GM21360 (cell line): ENCODE data around the gene C16orf92.

Experiments
- ATAC-seq: cut with Tn5 transposase; IDR thresholded peaks from one replicate; pipeline ENCODE4 v1.9.1; 2021; ENCODE audit warnings: mild to moderate bottlenecking, moderate library complexity; ENCODE audit not compliant: unreplicated experiment

The C16orf92 gene, protein sequence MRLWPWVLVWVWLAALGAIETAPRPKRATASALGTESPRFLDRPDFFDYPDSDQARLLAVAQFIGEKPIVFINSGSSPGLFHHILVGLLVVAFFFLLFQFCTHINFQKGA

DNA sequence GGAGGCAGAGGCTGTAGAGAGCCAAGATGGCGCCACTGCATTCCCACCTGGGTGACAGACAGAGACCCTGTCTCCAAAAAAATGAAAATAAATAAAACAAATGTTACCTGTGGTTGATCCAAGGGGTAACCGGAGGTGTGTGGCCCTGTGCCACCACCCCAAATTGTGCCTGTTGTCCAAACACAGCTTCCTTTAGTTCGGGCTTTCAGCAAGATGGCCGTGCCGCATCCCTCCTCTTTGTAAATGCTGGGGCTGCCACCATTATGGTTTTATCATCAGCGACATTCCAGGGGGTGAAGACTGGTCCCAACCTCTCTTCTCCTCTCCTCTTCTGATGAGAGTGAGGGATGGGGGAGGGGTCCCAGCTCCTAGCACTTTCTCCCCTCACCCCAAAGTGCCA lies at the start of gene C16orf92:
TSS of gene C16orf92 (plus strand) at position 312 of the 400 bp plus-strand sequence. CDS start 143 bp downstream, outside the sequence.
- ATAC-seq: no peak

DNA sequence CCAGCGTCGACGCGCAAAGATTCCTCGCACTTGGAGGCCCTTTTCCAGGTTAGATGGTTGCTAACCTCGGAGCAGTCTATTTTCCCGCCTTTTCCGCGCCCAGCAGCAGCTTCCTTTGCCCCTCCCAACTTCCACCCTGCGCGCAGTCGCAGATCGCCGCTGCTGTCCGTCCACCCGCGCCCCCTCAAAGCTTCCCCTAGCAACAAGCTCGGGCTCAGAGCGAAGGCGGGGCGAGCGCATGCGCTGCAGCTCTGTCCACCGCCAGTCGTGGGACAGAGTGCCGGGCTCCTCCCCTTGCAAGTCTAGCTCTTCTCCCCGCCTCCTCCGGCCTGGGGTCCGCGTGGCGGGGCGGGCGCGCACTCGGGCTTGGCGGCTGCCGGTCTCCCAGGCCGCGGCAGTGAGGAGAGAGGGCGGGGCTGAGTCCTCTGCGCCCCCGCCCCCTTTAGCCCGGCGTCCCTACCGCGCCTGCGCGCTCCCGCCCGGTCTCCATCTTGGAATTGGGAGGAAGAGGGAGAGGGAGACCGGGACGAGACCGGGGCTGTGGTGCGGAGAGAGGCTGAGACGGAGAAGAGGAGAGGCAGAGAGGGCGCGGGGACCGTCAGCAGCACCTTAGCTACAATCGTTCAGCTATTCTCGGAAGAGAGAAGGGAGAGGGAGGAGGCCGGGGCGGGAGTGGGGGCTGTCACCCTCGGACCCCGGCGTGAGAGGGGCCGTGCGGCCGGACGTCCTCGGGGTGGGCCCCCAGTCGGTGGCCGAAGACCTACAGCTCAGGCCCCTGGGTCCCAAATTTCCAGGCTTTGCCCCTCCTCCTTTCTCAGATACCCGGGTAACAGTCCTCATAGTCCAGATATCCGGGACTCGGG lies 49.4 kb upstream of the C16orf92 start, which contains the start of gene TAOK2:
TSS of gene TAOK2 (plus strand) at position 485 of the 863 bp plus-strand sequence. CDS start 3,905 bp downstream, outside the sequence.
- peak; percentile 87 for ATAC-seq

DNA sequence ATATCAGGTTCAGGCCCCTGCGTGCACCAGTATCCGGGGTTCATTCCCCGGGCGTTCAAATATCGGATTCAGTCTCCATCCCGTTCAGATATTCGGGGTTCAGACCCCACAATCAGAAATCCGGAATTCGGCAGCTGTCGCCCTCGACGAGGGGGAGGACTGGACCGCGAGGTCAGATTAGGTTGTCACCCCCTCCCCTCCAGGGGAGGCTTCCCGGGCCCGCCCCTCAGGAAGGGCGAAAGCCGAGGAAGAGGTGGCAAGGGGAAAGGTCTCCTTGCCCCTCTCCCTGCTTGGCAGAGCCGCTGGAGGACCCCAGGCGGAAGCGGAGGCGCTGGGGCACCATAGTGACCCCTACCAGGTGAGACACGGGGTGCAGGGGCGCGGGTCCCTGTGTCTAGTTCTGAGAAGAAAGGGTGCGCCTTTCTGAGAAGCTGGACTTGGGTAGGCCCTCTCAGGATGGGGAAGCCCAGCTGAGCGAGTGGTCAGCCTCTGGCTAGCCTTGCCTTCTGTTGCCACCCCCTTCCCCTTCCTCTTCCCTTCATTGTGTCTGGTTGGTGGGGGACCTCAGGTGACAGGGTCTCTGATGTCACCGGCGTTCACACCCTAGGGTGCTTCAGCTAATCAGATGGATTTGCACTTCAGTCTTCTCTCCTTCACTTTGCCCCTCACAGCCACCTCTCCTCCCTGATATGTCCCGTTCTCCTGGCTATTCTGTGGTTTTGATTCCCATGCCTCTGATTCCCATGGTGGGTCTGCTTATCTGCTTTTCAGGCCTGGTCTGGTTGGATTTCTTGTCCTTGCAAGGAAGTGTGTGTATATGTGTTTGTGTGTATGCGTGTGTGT lies 48.5 kb upstream of the C16orf92 start:
- ATAC-seq: peak; percentile 5

DNA sequence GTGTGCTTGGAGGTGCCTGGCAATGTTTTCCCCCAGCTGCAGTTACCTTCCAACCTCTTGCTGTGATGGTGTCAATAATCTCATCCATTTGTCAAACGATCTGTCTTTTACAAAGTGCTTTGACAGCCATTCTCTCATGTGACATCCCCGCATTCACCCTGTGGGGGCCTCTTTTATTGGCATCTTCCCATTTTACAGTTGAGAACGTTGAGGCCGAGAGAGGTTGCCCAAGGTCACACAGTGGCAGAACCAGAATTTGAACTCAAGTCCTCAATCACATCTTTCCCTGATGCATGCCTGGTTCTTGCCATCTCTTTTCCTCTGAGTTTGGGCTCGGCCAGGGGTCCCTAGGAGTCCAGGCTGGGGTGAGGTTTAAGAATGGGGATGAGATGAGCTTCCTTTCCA lies 47.9 kb upstream of the C16orf92 start:
- no peak for ATAC-seq

DNA sequence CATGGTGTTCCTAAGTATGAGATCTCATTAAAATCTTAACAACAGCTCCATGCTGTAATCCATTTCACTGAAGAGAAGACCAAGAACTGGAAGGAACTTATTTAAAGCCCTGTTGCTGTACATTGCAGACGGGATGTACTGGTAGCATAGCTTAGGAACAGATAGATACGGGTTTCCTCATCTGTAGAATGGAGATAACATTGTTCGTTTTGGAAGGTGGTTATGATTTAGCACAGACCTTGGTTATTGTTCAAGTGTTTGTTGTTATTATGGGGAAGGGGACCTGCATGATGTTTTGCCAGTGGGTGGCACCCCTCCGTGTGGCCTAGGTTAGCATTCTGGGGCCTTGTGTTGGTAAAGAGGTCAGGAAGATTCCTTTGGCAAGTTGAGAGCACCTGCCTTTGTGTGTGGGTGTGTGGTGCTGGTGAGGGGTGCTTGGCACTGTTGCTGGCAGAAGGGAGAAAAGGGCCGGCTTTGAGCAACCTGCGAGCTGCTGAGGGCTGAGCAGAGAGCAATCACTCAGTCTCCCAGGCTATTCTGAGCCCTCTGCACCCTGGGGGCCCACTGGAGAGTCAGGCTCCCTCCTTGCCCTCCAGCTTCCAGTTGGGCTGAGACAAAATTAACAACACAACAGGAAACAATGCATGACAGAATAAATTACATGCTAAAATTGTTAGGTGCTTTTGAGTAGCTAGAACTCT lies 47.0 kb upstream of the C16orf92 start:
- no peak for ATAC-seq

DNA sequence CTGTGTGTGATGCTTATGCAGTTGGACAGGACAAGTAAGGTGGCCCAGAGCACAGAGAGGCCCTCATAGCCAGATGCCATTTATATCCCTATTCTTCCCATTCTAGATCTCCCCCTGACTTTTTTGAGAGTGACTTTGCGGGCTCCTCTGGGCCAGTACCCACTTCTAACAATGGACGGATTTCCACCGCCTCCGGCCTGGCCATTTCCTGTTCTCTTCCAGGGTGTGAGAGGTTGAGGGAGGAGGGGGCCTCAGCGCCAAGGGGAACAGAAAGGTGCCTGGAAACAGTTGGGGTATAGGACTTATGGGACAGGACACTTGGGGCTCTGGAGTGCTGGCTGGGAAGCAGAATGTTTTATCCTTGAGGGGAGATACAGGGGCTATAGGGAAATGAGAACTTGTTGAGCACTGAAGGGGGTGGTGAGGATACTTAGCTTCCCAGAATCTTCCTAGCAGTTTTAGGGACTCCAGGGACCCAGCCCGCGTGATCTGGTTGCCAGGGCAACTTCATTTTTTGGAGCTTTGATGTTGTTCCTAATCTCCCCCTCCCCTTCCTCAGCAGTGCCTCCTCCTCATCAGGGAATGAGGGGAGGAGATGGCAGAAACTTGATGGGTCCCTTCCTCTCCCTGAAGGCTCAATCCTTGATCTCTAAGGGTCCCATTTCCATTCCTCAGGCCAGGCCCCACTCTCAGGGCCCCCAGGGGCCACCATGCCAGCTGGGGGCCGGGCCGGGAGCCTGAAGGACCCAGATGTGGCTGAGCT lies 45.8 kb upstream of the C16orf92 start:
- no peak for ATAC-seq

DNA sequence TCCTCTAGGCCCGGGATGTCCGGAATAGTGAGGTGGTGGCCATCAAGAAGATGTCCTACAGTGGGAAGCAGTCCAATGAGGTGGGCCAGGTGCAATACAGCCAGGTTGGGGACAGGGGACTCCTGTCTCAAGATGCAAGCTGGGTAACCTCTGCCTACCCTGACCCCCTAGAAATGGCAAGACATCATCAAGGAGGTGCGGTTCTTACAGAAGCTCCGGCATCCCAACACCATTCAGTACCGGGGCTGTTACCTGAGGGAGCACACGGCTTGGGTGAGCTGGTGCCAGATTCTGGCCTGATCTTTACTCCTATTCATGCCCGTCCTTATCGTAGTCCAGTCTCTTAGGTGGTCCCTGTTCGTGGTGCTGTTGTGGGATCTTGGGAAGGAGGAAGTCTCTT lies 44.9 kb upstream of the C16orf92 start:
- no peak for ATAC-seq

DNA sequence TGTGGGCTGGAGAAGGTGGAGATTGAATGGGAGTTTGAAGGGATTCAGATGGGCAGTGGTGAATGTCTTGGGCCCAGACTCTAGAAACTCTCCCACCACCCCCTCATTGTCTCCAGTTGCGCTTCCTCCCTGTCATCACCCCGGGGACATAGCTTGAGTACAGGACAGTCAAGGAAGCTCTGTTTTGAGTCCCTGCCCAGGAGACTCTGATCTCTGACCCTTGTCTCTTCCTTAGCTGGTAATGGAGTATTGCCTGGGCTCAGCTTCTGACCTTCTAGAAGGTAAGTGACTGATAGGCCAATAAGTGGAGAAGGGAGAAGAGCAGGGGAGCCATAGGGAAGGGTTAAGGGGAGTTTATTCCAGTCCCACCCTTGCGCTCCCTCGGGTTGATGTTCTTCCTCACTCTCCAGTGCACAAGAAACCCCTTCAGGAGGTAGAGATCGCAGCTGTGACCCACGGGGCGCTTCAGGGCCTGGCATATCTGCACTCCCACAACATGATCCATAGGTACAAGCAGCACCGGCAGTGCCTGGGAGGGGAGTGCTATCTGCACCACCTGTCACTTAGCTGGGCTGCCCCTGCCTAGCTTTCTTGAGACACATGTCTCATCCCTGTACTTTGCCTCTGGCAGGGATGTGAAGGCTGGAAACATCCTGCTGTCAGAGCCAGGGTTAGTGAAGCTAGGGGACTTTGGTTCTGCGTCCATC lies 44.3 kb upstream of the C16orf92 start:
- no peak for ATAC-seq

DNA sequence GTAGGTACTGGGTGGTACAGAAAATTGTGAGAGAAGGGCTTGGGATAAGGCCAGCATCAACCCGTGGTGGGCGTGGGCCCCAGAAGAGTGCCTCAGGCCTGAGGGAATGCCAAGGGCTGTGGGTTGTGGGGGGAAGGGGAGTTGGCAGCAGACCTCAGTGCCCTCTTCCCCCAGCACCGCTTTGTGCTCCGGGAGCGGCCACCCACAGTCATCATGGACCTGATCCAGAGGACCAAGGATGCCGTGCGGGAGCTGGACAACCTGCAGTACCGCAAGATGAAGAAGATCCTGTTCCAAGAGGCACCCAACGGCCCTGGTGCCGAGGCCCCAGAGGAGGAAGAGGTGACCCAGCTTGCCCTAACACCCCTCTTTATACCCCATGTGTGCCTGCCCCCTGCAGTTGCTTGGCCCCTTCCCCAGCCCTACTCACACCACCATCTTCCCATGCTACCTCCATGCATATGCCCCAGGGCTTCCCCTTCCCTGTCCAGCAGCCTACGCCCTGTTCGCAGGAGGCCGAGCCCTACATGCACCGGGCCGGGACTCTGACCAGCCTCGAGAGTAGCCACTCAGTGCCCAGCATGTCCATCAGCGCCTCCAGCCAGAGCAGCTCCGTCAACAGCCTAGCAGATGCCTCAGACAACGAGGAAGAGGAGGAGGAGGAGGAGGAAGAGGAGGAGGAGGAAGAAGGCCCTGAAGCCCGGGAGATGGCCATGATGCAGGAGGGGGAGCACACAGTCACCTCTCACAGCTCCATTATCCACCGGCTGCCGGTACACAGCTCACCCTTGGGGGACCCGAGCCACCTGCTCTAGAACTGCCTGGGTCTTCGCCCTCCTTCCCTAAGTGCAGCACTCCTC lies 40.2 kb upstream of the C16orf92 start:
- no peak for ATAC-seq

DNA sequence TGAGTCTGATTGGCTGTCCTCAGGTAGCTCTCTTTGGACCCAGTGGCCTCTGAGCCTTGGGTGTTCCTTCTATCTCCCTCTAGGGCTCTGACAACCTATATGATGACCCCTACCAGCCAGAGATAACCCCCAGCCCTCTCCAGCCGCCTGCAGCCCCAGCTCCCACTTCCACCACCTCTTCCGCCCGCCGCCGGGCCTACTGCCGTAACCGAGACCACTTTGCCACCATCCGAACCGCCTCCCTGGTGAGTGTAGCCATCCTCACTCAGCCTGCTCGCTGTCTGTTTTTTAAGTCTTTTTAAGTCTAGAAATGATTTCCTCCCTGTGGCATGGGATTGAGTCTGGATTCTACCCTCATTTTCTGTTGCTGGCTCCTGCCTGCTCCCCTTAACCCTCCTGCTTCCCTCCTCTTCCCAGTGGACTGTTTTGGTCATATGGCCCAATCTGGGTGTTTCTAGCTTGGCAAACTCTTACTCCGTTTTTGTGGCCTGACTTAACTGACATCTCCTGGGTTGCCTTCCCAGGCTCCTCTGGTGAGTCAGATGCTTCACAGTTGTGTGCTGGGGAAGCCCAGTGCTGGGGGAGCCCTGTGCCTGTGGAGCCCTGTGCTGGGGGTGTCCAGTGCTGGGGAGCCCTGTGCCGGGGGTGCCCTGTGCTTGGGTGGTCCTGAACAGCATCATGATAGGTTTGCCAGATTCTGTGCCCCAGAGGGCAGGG lies 39.4 kb upstream of the C16orf92 start:
- ATAC-seq: no peak

DNA sequence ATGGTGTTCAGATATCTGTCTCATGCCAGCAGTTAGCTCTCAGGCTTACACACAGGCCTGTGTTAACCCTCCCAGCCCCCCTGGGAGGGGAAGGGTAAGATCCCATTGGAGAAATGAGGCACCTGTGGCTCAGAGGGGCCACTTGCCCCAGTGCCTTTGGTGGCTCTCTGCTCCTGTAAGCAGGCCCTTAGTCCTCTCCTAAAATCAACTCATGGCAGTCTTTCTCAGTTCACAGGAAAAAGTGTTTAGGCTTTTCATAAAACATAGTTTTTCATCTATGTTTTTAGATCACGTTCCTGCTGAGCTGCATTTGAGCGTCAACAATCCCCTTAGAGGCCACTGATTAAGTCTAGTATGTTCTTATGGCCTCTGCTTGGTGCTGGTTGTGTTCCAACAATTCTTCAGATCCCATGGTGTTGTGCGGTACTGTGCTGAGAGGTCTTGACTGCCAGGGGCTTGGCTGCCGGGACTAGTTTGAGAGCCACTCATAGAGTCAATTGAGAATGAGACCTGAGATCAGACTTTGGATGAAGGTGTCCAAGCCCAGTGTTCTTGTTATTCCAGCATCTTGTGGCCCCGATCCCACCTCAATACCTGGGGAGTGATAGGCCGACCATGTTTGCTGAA lies 38.7 kb upstream of the C16orf92 start:
- no peak for ATAC-seq

DNA sequence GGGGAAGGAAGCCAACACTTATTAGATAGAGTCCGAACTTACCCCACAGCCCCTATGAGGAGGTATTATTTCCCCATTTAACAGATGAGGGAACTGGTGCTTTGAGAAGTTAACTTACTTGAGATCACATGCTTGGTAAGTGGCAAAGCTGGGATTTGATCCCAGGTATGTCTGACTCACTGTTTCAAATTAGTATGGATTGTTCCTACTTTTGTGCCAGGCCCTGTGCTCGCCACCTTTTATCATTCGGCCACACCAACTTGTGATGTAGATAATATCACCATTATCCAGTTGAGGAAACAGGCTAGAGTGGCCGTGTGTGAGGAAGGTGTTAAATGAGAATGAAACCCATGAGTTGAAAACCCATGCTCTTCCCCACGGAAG lies 38.2 kb upstream of the C16orf92 start:
- no peak for ATAC-seq

DNA sequence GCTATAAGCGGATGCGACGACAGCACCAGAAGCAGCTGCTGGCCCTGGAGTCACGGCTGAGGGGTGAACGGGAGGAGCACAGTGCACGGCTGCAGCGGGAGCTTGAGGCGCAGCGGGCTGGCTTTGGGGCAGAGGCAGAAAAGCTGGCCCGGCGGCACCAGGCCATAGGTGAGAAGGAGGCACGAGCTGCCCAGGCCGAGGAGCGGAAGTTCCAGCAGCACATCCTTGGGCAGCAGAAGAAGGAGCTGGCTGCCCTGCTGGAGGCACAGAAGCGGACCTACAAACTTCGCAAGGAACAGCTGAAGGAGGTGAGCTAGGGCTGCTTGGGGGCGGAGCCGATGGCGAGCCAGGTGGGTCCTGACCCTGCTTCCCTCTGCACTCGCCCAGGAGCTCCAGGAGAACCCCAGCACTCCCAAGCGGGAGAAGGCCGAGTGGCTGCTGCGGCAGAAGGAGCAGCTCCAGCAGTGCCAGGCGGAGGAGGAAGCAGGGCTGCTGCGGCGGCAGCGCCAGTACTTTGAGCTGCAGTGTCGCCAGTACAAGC lies 37.7 kb upstream of the C16orf92 start:
- ATAC-seq: no peak

DNA sequence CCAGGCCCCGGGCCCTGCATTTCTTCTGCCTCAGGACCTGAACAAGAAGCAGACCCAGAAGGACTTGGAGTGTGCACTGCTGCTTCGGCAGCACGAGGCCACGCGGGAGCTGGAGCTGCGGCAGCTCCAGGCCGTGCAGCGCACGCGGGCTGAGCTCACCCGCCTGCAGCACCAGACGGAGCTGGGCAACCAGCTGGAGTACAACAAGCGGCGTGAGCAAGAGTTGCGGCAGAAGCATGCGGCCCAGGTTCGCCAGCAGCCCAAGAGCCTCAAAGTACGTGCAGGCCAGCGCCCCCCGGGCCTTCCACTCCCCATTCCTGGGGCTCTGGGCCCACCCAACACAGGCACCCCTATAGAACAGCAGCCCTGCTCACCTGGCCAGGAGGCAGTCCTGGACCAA lies 36.8 kb upstream of the C16orf92 start:
- no peak for ATAC-seq

DNA sequence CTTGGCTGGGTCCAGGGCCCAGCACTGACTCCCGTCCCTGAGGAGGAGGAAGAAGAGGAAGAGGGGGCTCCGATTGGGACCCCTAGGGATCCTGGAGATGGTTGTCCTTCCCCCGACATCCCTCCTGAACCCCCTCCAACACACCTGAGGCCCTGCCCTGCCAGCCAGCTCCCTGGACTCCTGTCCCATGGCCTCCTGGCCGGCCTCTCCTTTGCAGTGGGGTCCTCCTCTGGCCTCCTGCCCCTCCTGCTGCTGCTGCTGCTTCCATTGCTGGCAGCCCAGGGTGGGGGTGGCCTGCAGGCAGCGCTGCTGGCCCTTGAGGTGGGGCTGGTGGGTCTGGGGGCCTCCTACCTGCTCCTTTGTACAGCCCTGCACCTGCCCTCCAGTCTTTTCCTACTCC lies 36.1 kb upstream of the C16orf92 start:
- no peak for ATAC-seq

DNA sequence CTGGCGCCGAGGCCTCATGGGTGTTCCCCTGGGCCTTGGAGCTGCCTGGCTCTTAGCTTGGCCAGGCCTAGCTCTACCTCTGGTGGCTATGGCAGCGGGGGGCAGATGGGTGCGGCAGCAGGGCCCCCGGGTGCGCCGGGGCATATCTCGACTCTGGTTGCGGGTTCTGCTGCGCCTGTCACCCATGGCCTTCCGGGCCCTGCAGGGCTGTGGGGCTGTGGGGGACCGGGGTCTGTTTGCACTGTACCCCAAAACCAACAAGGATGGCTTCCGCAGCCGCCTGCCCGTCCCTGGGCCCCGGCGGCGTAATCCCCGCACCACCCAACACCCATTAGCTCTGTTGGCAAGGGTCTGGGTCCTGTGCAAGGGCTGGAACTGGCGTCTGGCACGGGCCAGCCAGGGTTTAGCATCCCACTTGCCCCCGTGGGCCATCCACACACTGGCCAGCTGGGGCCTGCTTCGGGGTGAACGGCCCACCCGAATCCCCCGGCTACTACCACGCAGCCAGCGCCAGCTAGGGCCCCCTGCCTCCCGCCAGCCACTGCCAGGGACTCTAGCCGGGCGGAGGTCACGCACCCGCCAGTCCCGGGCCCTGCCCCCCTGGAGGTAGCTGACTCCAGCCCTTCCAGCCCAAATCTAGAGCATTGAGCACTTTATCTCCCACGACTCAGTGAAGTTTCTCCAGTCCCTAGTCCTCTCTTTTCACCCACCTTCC lies 35.5 kb upstream of the C16orf92 start:
- ATAC-seq: no peak
